HepG2 (cell line): ENCODE results near the gene ADAMTS16. TPM values are rescaled to one million over a fixed set of nuclear protein-coding genes. Genes with fewer than 3 reads are reported as not detected.

Experiments used
- BRCA1 ChIP-seq: sonication (generic); formaldehyde crosslinking; IDR thresholded peaks from 2 replicates; pipeline ENCODE4 v1.4.0; 2020; ENCODE audit warnings: missing genetic modification reagents
- KLF15 ChIP-seq: sonication (generic); formaldehyde crosslinking; IDR thresholded peaks from 2 replicates; pipeline ENCODE4 v1.8.1; 2023; ENCODE audit warnings: borderline replicate concordance, mild to moderate bottlenecking, inconsistent platforms, missing genetic modification reagents, mixed read lengths
- PRPF4 ChIP-seq: fragments of 200-400 bp; formaldehyde crosslinking; IDR thresholded peaks from 2 replicates; pipeline ENCODE4 v1.6.1; 2016; ENCODE audit warnings: low read length, low read depth; ENCODE audit not compliant: poor library complexity, severe bottlenecking
- SIN3A ChIP-seq: IDR thresholded peaks from 2 replicates; pipeline ENCODE4 v1.6.1; 2011; ENCODE audit warnings: low read depth, mild to moderate bottlenecking, control low read depth, low read length, borderline replicate concordance
- ZFP62 ChIP-seq: sonication (generic); formaldehyde crosslinking; IDR thresholded peaks from 2 replicates; pipeline ENCODE4 v1.4.0; 2020; ENCODE audit warnings: missing genetic modification reagents
- ZNF138 ChIP-seq: sonication (generic); formaldehyde crosslinking; IDR thresholded peaks from 2 replicates; pipeline ENCODE4 v1.5.0; 2020; ENCODE audit warnings: mild to moderate bottlenecking, low read depth, missing genetic modification reagents
- ZNF34 ChIP-seq: sonication (generic); formaldehyde crosslinking; IDR thresholded peaks from 2 replicates; pipeline ENCODE4 v1.4.0; 2020; ENCODE audit warnings: mild to moderate bottlenecking, missing genetic modification reagents, borderline replicate concordance
- ZNF382 ChIP-seq: sonication (generic); formaldehyde crosslinking; IDR thresholded peaks from 2 replicates; pipeline ENCODE4 v1.5.0; 2020; ENCODE audit warnings: missing genetic modification reagents, mild to moderate bottlenecking, borderline replicate concordance
- ZNF775 ChIP-seq: sonication (generic); formaldehyde crosslinking; IDR thresholded peaks from 2 replicates; pipeline ENCODE4 v1.4.0; 2020; ENCODE audit warnings: missing genetic modification reagents, mild to moderate bottlenecking, moderate library complexity, borderline replicate concordance
- polyA plus RNA-seq, 8 experiments: library from polyadenylated mRNA; depleted of rRNA in 3 of 8; stranded (reverse) in 7 of 8; unstranded in 1 of 8; fragments of >200 nt; fragmentation: Illumina TruSeq in 4 of 8; extraction: Trizol in 4 of 8; gene quantifications; 2 replicates each; pipeline versions ENCODE4 v1.2.1 to v1.2.3, GENCODE V29; 2011 to 2016; ENCODE audit warnings: low read depth in 4 of 8, missing spikeins in 1 of 8, mixed read lengths in 1 of 8; ENCODE audit not compliant: insufficient read depth in 1 of 8
- total RNA-seq, 5 experiments: library from RNA; depleted of rRNA; stranded (reverse); fragments of >200 nt; fragmentation: Illumina TruSeq; extraction: Trizol; gene quantifications; 2 replicates each; pipeline ENCODE4 v1.2.3, GENCODE V29; 2016; ENCODE audit warnings: low read depth in 1 of 5
- TF ChIP-seq, protein P1 (sequence below): sonication (generic); formaldehyde crosslinking; IDR thresholded peaks from 2 replicates; pipeline ENCODE4 v1.4.0; 2020; ENCODE audit warnings: missing genetic modification reagents
- TF ChIP-seq, protein P2 (sequence below): sonication (generic); formaldehyde crosslinking; IDR thresholded peaks from 2 replicates; pipeline ENCODE4 v1.5.1; 2020; ENCODE audit warnings: mild to moderate bottlenecking, missing genetic modification reagents, moderate library complexity

Gene ADAMTS16
- total and polyA plus RNA-seq, 2 of the 13 experiments (the other 11 are each of a cell fraction or from before 2014, with no cell fraction given) = 0.02 to 0.03 TPM

DNA sequence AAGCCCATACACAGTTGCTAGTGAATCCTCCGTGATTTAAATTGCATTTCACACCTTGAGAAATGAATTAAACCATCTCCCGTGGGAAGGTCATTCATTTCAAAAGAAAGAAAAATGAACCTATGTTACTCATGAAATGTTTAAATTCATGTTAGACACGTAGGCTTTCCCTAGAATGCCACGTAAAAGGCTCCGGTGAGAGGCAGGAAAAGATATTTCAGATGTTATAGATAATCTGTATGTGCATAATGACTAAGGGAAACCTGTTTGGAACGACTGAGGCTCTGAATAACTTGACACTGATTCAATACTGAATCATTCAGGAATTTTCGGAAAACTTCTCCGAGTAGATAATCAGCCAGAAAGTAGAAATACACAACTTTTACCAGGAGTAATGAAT, 148.1 kb downstream of the ADAMTS16 start (continued):
- TF ChIP-seq, protein P1, sequence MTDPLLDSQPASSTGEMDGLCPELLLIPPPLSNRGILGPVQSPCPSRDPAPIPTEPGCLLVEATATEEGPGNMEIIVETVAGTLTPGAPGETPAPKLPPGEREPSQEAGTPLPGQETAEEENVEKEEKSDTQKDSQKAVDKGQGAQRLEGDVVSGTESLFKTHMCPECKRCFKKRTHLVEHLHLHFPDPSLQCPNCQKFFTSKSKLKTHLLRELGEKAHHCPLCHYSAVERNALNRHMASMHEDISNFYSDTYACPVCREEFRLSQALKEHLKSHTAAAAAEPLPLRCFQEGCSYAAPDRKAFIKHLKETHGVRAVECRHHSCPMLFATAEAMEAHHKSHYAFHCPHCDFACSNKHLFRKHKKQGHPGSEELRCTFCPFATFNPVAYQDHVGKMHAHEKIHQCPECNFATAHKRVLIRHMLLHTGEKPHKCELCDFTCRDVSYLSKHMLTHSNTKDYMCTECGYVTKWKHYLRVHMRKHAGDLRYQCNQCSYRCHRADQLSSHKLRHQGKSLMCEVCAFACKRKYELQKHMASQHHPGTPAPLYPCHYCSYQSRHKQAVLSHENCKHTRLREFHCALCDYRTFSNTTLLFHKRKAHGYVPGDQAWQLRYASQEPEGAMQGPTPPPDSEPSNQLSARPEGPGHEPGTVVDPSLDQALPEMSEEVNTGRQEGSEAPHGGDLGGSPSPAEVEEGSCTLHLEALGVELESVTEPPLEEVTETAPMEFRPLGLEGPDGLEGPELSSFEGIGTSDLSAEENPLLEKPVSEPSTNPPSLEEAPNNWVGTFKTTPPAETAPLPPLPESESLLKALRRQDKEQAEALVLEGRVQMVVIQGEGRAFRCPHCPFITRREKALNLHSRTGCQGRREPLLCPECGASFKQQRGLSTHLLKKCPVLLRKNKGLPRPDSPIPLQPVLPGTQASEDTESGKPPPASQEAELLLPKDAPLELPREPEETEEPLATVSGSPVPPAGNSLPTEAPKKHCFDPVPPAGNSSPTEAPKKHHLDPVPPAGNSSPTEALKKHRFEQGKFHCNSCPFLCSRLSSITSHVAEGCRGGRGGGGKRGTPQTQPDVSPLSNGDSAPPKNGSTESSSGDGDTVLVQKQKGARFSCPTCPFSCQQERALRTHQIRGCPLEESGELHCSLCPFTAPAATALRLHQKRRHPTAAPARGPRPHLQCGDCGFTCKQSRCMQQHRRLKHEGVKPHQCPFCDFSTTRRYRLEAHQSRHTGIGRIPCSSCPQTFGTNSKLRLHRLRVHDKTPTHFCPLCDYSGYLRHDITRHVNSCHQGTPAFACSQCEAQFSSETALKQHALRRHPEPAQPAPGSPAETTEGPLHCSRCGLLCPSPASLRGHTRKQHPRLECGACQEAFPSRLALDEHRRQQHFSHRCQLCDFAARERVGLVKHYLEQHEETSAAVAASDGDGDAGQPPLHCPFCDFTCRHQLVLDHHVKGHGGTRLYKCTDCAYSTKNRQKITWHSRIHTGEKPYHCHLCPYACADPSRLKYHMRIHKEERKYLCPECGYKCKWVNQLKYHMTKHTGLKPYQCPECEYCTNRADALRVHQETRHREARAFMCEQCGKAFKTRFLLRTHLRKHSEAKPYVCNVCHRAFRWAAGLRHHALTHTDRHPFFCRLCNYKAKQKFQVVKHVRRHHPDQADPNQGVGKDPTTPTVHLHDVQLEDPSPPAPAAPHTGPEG (CRISPR knock-in tag) = no peak
- TF ChIP-seq ZFP62 (CRISPR knock-in tag) (no peak), SIN3A (no peak), ZNF775 (no peak), PRPF4 (no peak), KLF15 (CRISPR knock-in tag) (no peak), BRCA1 (no peak), ZNF34 (CRISPR knock-in tag) (no peak), ZNF138 (no peak), ZNF382 (CRISPR knock-in tag) (no peak)
- TF ChIP-seq, protein P2, sequence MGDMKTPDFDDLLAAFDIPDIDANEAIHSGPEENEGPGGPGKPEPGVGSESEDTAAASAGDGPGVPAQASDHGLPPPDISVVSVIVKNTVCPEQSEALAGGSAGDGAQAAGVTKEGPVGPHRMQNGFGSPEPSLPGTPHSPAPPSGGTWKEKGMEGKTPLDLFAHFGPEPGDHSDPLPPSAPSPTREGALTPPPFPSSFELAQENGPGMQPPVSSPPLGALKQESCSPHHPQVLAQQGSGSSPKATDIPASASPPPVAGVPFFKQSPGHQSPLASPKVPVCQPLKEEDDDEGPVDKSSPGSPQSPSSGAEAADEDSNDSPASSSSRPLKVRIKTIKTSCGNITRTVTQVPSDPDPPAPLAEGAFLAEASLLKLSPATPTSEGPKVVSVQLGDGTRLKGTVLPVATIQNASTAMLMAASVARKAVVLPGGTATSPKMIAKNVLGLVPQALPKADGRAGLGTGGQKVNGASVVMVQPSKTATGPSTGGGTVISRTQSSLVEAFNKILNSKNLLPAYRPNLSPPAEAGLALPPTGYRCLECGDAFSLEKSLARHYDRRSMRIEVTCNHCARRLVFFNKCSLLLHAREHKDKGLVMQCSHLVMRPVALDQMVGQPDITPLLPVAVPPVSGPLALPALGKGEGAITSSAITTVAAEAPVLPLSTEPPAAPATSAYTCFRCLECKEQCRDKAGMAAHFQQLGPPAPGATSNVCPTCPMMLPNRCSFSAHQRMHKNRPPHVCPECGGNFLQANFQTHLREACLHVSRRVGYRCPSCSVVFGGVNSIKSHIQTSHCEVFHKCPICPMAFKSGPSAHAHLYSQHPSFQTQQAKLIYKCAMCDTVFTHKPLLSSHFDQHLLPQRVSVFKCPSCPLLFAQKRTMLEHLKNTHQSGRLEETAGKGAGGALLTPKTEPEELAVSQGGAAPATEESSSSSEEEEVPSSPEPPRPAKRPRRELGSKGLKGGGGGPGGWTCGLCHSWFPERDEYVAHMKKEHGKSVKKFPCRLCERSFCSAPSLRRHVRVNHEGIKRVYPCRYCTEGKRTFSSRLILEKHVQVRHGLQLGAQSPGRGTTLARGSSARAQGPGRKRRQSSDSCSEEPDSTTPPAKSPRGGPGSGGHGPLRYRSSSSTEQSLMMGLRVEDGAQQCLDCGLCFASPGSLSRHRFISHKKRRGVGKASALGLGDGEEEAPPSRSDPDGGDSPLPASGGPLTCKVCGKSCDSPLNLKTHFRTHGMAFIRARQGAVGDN (CRISPR knock-in tag) = no peak
